ENCODE measurements around the gene MMP2.

MMP2 gene

GRCh38 chr16:55510185-55510805 is 31.3 kb downstream of the MMP2 start:
- DNase-seq (ENCODE audit: low read depth), result no peak
- no peak for TF ChIP-seq CTCF (conservative IDR thresholded peaks at IDR 0.05; ENCODE audit: low read depth, low read length)
- H3K4me3 ChIP-seq (ENCODE audit: low read depth, low read length), result no peak overlapping the region

- no peak overlapping the region for H3K4me3 ChIP-seq (ENCODE audit: low read depth, low read length)
- no peak for DNase-seq (ENCODE audit: low read depth)
- TF ChIP-seq CTCF (conservative IDR thresholded peaks at IDR 0.05; ENCODE audit: low read depth, low read length), result no peak
These were observed 33.9 kb downstream of the MMP2 start for GRCh38 chr16:55512941-55513340.

- DNase-seq (ENCODE audit: low read depth), result no peak
- TF ChIP-seq CTCF (conservative IDR thresholded peaks at IDR 0.05; ENCODE audit: low read depth, low read length), result peak; percentile 14
- H3K4me3 ChIP-seq (ENCODE audit: low read depth, low read length), result no peak overlapping the region
These were observed 34.6 kb downstream of the MMP2 start for GRCh38 chr16:55513616-55514015.

- peak; percentile 33 for DNase-seq (ENCODE audit: low read depth)
- no peak for TF ChIP-seq CTCF (conservative IDR thresholded peaks at IDR 0.05; ENCODE audit: low read depth, low read length)
- H3K4me3 ChIP-seq (ENCODE audit: low read depth, low read length), result no peak overlapping the region
These were observed 36.1 kb downstream of the MMP2 start for GRCh38 chr16:55515111-55515510.

- H3K4me3 ChIP-seq (ENCODE audit: low read depth, low read length), result no peak overlapping the region
- no peak for DNase-seq (ENCODE audit: low read depth)
- no peak for TF ChIP-seq CTCF (conservative IDR thresholded peaks at IDR 0.05; ENCODE audit: low read depth, low read length)
These were observed 42.8 kb downstream of the MMP2 start for GRCh38 chr16:55521792-55522191.

- DNase-seq (ENCODE audit: low read depth), result no peak
- H3K4me3 ChIP-seq (ENCODE audit: low read depth, low read length), result no peak overlapping the region
- no peak for TF ChIP-seq CTCF (conservative IDR thresholded peaks at IDR 0.05; ENCODE audit: low read depth, low read length)
These were observed 47.4 kb downstream of the MMP2 start for GRCh38 chr16:55526441-55526840.

- H3K4me3 ChIP-seq (ENCODE audit: low read depth, low read length), result no peak overlapping the region
- no peak for DNase-seq (ENCODE audit: low read depth)
- TF ChIP-seq CTCF (conservative IDR thresholded peaks at IDR 0.05; ENCODE audit: low read depth, low read length), result no peak
These were observed 48.9 kb downstream of the MMP2 start for GRCh38 chr16:55527885-55528284.
